A549 (cell line): ENCODE data around the gene SCN5A. TPM values are rescaled to one million over a fixed set of nuclear protein-coding genes. Genes with fewer than 3 reads are reported as not detected.

Experiments
- ATAC-seq, 2 experiments: fragments of 200-7000 bp in 1 of 2; fragments of >200 bp in 1 of 2; cut with Nextera tagmentation in 1 of 2; cut with Tn5 transposase in 1 of 2; 3 replicates each; pipeline versions ENCODE4 v1.8.0 to v1.9.1; 2018 to 2020; ENCODE audit warnings: mild to moderate bottlenecking in 1 of 2, moderate library complexity in 1 of 2
- CTCF ChIA-PET: fragments of 300-600 bp; sonication (Branson Sonifier 250); formaldehyde crosslinking; extraction: SDS; loops from one replicate; lab custom pipeline; 2021; ENCODE audit warnings: antibody characterized with exemption, inconsistent platforms; lab: Yijun Ruan, JAX
- POLR2A ChIA-PET: fragments of 350-600 bp; formaldehyde crosslinking; extraction: SDS; loops from one replicate; lab custom pipeline; 2021; ENCODE audit warnings: antibody characterized with exemption, inconsistent platforms; lab: Yijun Ruan, JAX
- DNase-seq, 2 experiments: peaks; one replicate each; pipeline versions ENCODE4 v3.0.0 to v3.0.0-alpha.2; 2011 to 2016; ENCODE audit warnings: low read depth in 1 of 2, low spot score in 1 of 2
- FAIRE-seq: peaks from 2 replicates; lab custom pipeline; 2011; peaks lifted over from hg19 to GRCh38; lab: Jason Lieb, UNC
- H3K27ac ChIP-seq, 2 experiments: fragments of >200 bp; sonication (Bioruptor Twin); formaldehyde crosslinking; 3 replicates each; pipeline ENCODE4 v1.5.1; 2016 to 2017
- H3K4me1 ChIP-seq: fragments of >200 bp; sonication (Bioruptor Twin); formaldehyde crosslinking; 3 replicates; pipeline ENCODE4 v1.6.1; 2016
- H3K4me2 ChIP-seq: fragments of >200 bp; sonication (Bioruptor Twin); formaldehyde crosslinking; 3 replicates; pipeline ENCODE4 v1.6.1; 2016
- H3K4me3 ChIP-seq: fragments of >200 bp; sonication (Bioruptor Twin); formaldehyde crosslinking; 3 replicates; pipeline ENCODE4 v1.5.1; 2016
- H3K9me3 ChIP-seq: fragments of >200 bp; sonication (Bioruptor Twin); formaldehyde crosslinking; 3 replicates; pipeline ENCODE4 v1.6.1; 2016
- BHLHE40 ChIP-seq: IDR thresholded peaks from 2 replicates; pipeline ENCODE4 v1.6.1; 2012; ENCODE audit warnings: low read depth, low read length, inconsistent platforms
- CEBPB ChIP-seq, 2 experiments: fragments of >200 bp in 1 of 2; sonication (Bioruptor Twin) in 1 of 2; formaldehyde crosslinking in 1 of 2; IDR thresholded peaks; 2 replicates each; pipeline ENCODE4 v1.6.1; 2012 to 2016
- CHD2 ChIP-seq: fragments of 150-350 bp; IDR thresholded peaks from 2 replicates; pipeline ENCODE4 v1.6.1; 2014; ENCODE audit warnings: low read length; ENCODE audit not compliant: partially characterized antibody
- CHD4 ChIP-seq: fragments of 200-600 bp; sonication (generic); IDR thresholded peaks from 2 replicates; pipeline ENCODE4 v1.6.1; 2016; ENCODE audit warnings: antibody characterized with exemption, mild to moderate bottlenecking, borderline replicate concordance
- CTCF ChIP-seq: fragments of >200 bp; sonication (Bioruptor Twin); formaldehyde crosslinking; IDR thresholded peaks from 3 replicates; pipeline ENCODE4 v1.5.1; 2016
- FOXS1 ChIP-seq: fragments of 250-450 bp; sonication (Bioruptor Pico); IDR thresholded peaks from 2 replicates; pipeline ENCODE4 v1.5.0; 2020; ENCODE audit warnings: mild to moderate bottlenecking, moderate library complexity
- HEYL ChIP-seq: fragments of 250-450 bp; sonication (Bioruptor Pico); IDR thresholded peaks from 2 replicates; pipeline ENCODE4 v1.8.0; 2021; ENCODE audit warnings: mild to moderate bottlenecking, moderate library complexity
- HOXA7 ChIP-seq: fragments of 250-450 bp; sonication (Bioruptor Pico); IDR thresholded peaks from 2 replicates; pipeline ENCODE4 v1.5.0; 2020; ENCODE audit warnings: mild to moderate bottlenecking, moderate library complexity
- HOXB13 ChIP-seq: fragments of 250-450 bp; sonication (Bioruptor Pico); IDR thresholded peaks from 2 replicates; pipeline ENCODE4 v1.5.0; 2020; ENCODE audit warnings: low read depth, mild to moderate bottlenecking, moderate library complexity
- NPAS2 ChIP-seq: fragments of 250-450 bp; sonication (Bioruptor Pico); IDR thresholded peaks from 2 replicates; pipeline ENCODE4 v1.8.0; 2022; ENCODE audit warnings: mild to moderate bottlenecking, moderate library complexity, borderline replicate concordance
- POLR2A ChIP-seq: IDR thresholded peaks from 2 replicates; pipeline ENCODE4 v1.6.1; 2012; ENCODE audit warnings: mild to moderate bottlenecking, low read length
- SMC3 ChIP-seq: fragments of >200 bp; sonication (Bioruptor Twin); formaldehyde crosslinking; IDR thresholded peaks from 3 replicates; pipeline ENCODE4 v1.6.1; 2018; ENCODE audit warnings: inconsistent platforms
- ZFP36 ChIP-seq: fragments of 450-650 bp; IDR thresholded peaks from 2 replicates; pipeline ENCODE4 v1.6.1; 2014; ENCODE audit warnings: borderline replicate concordance; ENCODE audit not compliant: partially characterized antibody
- ZSCAN20 ChIP-seq: fragments of 250-450 bp; sonication (Bioruptor Pico); IDR thresholded peaks from 2 replicates; pipeline ENCODE4 v1.8.0; 2022; ENCODE audit warnings: mild to moderate bottlenecking, moderate library complexity
- WGBS: methylation state at CpG from one replicate; pipeline ENCODE4 v1.1.6; 2017; ENCODE audit errors: missing lambda C conversion rate; 5-methylcytosine and 5-hydroxymethylcytosine counted together
- polyA plus RNA-seq, 4 experiments: library from polyadenylated mRNA; depleted of rRNA in 3 of 4; stranded (reverse); fragments of >200 nt; fragmentation: RNase III in 1 of 4; extraction: RNeasy Plus Mini Kit Qiagen cat#74134 plus additional on column Dnase treatment in 1 of 4; gene quantifications; 2 replicates in 3 of 4; 3 replicates in 1 of 4; pipeline ENCODE4 v1.2.3, GENCODE V29; 2011 to 2017
- TF ChIP-seq, protein P1 (sequence below): fragments of >200 bp; sonication (Bioruptor Twin); formaldehyde crosslinking; IDR thresholded peaks from 2 replicates; pipeline ENCODE4 v1.6.1; 2016
- TF ChIP-seq, protein P2 (sequence below): fragments of 450-650 bp; IDR thresholded peaks from 2 replicates; pipeline ENCODE4 v1.6.1; 2014; ENCODE audit warnings: antibody characterized with exemption
- TF ChIP-seq, protein P3 (sequence below): fragments of 250-450 bp; sonication (Bioruptor Pico); IDR thresholded peaks from 2 replicates; pipeline ENCODE4 v1.5.0; 2021; ENCODE audit warnings: mild to moderate bottlenecking, moderate library complexity, borderline replicate concordance
- TF ChIP-seq, protein P4 (sequence below): fragments of 150-350 bp; IDR thresholded peaks from 2 replicates; pipeline ENCODE4 v1.6.1; 2014; ENCODE audit warnings: low read depth, mild to moderate bottlenecking, low read length
- TF ChIP-seq, protein P5 (sequence below): fragments of 200-600 bp; sonication (generic); IDR thresholded peaks from 2 replicates; pipeline ENCODE4 v1.6.1; 2016; ENCODE audit warnings: antibody characterized with exemption, mild to moderate bottlenecking, moderate library complexity

The SCN5A gene
- polyA plus RNA-seq, 2 of the 4 experiments (the other 2 are of a cell fraction), result 0.09 to 0.19 TPM

DNA sequence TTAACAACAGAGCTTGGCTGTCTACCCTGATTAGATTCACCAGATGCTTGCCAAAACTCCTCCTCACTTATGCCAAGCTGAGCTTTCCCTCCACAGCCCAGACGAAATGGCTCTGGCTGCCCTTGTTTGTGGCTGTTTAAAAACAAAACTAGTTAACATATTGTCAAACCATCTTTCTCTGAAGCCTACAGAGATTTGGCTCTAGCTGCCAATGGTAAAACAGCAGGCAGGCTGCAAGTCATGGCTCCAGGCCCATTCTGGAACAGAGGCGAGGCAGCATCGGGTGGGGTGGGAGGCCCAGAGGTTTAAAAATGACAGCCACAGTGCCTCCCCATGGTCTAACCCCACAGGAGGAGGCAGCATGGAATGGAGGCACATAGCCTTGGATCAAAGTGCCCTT, 75.9 kb downstream of the SCN5A start:
- ATAC-seq (no peak), DNase-seq (no peak), FAIRE-seq (no peak)
- TF ChIP-seq, protein P1, sequence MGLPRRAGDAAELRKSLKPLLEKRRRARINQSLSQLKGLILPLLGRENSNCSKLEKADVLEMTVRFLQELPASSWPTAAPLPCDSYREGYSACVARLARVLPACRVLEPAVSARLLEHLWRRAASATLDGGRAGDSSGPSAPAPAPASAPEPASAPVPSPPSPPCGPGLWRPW, result no peak
- TF ChIP-seq CHD2 (no peak), HEYL (CRISPR knock-in tag) (no peak)
- TF ChIP-seq, protein P2, sequence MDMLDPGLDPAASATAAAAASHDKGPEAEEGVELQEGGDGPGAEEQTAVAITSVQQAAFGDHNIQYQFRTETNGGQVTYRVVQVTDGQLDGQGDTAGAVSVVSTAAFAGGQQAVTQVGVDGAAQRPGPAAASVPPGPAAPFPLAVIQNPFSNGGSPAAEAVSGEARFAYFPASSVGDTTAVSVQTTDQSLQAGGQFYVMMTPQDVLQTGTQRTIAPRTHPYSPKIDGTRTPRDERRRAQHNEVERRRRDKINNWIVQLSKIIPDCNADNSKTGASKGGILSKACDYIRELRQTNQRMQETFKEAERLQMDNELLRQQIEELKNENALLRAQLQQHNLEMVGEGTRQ, result no peak
- H3K4me1 ChIP-seq, result no peaks in the 10 kb centered on the region
- WGBS, result 13% methylated on average over 3 of the region's 3 CpGs
- CTCF ChIA-PET, result no interaction called here
- H3K4me3 ChIP-seq, result no peak overlapping the region
- H3K4me2 ChIP-seq, result no peak overlapping the region
- POLR2A ChIA-PET, result no interaction called here
- H3K27ac ChIP-seq, result no peak overlapping the region
- peaks cover 4% of the 10 kb centered on the region; the same call in 1 of the 3 replicates for H3K9me3 ChIP-seq

DNA sequence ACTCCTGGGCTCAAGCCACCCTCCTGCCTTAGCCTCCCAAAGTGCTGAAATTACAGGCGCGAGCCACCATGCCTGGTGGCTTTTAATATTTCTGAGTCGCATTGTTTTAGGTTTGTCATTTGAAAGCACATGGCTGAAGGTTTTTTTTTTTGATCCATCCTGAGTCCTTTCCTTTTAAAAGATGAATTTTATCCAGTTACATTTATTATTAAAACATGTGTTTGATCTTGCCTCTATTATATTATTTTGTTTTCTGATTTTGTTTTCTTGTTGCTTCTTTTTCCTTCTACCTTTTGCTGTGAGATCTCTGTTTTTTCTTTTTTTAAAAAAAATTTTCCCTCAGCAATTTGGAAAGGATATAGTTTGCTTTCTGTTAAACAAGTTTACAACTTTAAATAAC, 76.4 kb downstream of the SCN5A start:
- WGBS, result 82% methylated on average over 3 of the region's 3 CpGs
- ATAC-seq (no peak), DNase-seq (no peak), FAIRE-seq (no peak)
- no peaks in the 10 kb centered on the region for H3K4me1 ChIP-seq
- H3K4me2 ChIP-seq, result no peak overlapping the region
- H3K27ac ChIP-seq, result no peak overlapping the region
- POLR2A ChIA-PET, result no interaction called here
- no peak overlapping the region for H3K4me3 ChIP-seq
- TF ChIP-seq, protein P3, sequence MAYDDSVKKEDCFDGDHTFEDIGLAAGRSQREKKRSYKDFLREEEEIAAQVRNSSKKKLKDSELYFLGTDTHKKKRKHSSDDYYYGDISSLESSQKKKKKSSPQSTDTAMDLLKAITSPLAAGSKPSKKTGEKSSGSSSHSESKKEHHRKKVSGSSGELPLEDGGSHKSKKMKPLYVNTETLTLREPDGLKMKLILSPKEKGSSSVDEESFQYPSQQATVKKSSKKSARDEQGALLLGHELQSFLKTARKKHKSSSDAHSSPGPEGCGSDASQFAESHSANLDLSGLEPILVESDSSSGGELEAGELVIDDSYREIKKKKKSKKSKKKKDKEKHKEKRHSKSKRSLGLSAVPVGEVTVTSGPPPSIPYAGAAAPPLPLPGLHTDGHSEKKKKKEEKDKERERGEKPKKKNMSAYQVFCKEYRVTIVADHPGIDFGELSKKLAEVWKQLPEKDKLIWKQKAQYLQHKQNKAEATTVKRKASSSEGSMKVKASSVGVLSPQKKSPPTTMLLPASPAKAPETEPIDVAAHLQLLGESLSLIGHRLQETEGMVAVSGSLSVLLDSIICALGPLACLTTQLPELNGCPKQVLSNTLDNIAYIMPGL (CRISPR knock-in tag), result no peak
- TF ChIP-seq BHLHE40 (no peak), SMC3 (no peak), CTCF (no peak), ZSCAN20 (CRISPR knock-in tag) (no peak), FOXS1 (CRISPR knock-in tag) (no peak), CHD4 (no peak), CEBPB (IDR thresholded peaks at IDR 0.05) (no peak), HOXA7 (CRISPR knock-in tag) (no peak)
- TF ChIP-seq, protein P1, result no peak
- TF ChIP-seq, protein P4, sequence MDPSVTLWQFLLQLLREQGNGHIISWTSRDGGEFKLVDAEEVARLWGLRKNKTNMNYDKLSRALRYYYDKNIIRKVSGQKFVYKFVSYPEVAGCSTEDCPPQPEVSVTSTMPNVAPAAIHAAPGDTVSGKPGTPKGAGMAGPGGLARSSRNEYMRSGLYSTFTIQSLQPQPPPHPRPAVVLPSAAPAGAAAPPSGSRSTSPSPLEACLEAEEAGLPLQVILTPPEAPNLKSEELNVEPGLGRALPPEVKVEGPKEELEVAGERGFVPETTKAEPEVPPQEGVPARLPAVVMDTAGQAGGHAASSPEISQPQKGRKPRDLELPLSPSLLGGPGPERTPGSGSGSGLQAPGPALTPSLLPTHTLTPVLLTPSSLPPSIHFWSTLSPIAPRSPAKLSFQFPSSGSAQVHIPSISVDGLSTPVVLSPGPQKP, result no peak
- CTCF ChIA-PET, result interaction anchor here (0.6 to 1.0 kb wide), 2 partner anchors 11 to 16 kb away, joined by 3 read pairs; no protein-coding TSS in a partner anchor
- H3K9me3 ChIP-seq, result peaks cover 4% of the 10 kb centered on the region; the same call in 1 of the 3 replicates

- POLR2A ChIA-PET, result no interaction called here
- CTCF ChIA-PET, result no interaction called here
- FAIRE-seq, result no peak
- no peak for TF ChIP-seq NPAS2
- TF ChIP-seq, protein P3 (CRISPR knock-in tag), result no peak
- no peak for TF ChIP-seq HOXB13
- TF ChIP-seq, protein P1, result no peak
- no peak for TF ChIP-seq ZFP36
- TF ChIP-seq, protein P5, sequence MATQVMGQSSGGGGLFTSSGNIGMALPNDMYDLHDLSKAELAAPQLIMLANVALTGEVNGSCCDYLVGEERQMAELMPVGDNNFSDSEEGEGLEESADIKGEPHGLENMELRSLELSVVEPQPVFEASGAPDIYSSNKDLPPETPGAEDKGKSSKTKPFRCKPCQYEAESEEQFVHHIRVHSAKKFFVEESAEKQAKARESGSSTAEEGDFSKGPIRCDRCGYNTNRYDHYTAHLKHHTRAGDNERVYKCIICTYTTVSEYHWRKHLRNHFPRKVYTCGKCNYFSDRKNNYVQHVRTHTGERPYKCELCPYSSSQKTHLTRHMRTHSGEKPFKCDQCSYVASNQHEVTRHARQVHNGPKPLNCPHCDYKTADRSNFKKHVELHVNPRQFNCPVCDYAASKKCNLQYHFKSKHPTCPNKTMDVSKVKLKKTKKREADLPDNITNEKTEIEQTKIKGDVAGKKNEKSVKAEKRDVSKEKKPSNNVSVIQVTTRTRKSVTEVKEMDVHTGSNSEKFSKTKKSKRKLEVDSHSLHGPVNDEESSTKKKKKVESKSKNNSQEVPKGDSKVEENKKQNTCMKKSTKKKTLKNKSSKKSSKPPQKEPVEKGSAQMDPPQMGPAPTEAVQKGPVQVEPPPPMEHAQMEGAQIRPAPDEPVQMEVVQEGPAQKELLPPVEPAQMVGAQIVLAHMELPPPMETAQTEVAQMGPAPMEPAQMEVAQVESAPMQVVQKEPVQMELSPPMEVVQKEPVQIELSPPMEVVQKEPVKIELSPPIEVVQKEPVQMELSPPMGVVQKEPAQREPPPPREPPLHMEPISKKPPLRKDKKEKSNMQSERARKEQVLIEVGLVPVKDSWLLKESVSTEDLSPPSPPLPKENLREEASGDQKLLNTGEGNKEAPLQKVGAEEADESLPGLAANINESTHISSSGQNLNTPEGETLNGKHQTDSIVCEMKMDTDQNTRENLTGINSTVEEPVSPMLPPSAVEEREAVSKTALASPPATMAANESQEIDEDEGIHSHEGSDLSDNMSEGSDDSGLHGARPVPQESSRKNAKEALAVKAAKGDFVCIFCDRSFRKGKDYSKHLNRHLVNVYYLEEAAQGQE, result no peak
- no peak for TF ChIP-seq CHD2
- no peak for TF ChIP-seq POLR2A
- TF ChIP-seq HEYL (CRISPR knock-in tag), result no peak
These were observed 82.0 kb downstream of the SCN5A start for GRCh38 chr3:38567498-38567897.

More at GRCh38 chr3:38567498-38567897, 82.0 kb downstream of the SCN5A start:
- 25% methylated on average over 4 of the region's 4 CpGs for whole genome bisulfite sequencing
- no peak overlapping the region for H3K4me2 ChIP-seq
- ATAC-seq (no peak), DNase-seq (no peak)
- no peak overlapping the region for H3K4me3 ChIP-seq
- no peaks in the 10 kb centered on the region for H3K4me1 ChIP-seq
- H3K9me3 ChIP-seq, result no peaks in the 10 kb centered on the region; the same call in 2 of the 3 replicates
- H3K27ac ChIP-seq, result no peak overlapping the region
